Endothelial cell of umbilical vein (primary cell): ENCODE measurements around the gene TTLL12. TPM values are rescaled to one million over a fixed set of nuclear protein-coding genes. Genes with fewer than 3 reads are reported as not detected.
A peak's percentile ranks its signal among the peaks of the same experiment; 100 is the strongest.

Source experiments
- BruUV-seq: library from RNA; stranded (reverse); fragments of 400-500 nt; replicated peaks from 2 replicates; lab custom pipeline; 2021; lab: Mats Ljungman, UMichigan
- CTCF ChIA-PET: fragments of 300-600, 350-600 bp; sonication (Branson Sonifier 250); formaldehyde crosslinking; loops from one replicate; lab custom pipeline; 2021; ENCODE audit warnings: antibody characterized with exemption, inconsistent platforms; lab: Charles Lee
- POLR2A ChIA-PET: fragments of 300-600, 350-600 bp; sonication (Branson Sonifier 250); formaldehyde crosslinking; loops from one replicate; lab custom pipeline; 2021; ENCODE audit warnings: antibody characterized with exemption, inconsistent platforms; lab: Charles Lee
- DNase-seq: peaks from one replicate; pipeline ENCODE4 v3.0.0-alpha.2; 2011; ENCODE audit warnings: low read depth, low spot score
- FAIRE-seq: peaks from 2 replicates; lab custom pipeline; 2011; peaks lifted over from hg19 to GRCh38; lab: Jason Lieb, UNC
- H2AFZ ChIP-seq: 2 replicates; pipeline ENCODE4 v1.6.0; 2012; ENCODE audit warnings: low read depth, low read length, control low read depth, inconsistent platforms
- H3K27ac ChIP-seq: 2 replicates; pipeline ENCODE4 v1.5.1; 2011; ENCODE audit warnings: low read depth, mild to moderate bottlenecking, control low read depth, low read length, moderate library complexity; ENCODE audit not compliant: insufficient read depth
- H3K27me3 ChIP-seq, 2 experiments: 2 replicates each; pipeline versions ENCODE4 v1.6.0 to v1.6.1; 2011; ENCODE audit warnings: low read length in 2 of 2, mixed read lengths in 1 of 2; ENCODE audit not compliant: control insufficient read depth in 2 of 2, insufficient read depth in 2 of 2
- H3K36me3 ChIP-seq, 2 experiments: 2 replicates in 1 of 2; 3 replicates in 1 of 2; pipeline ENCODE4 v1.5.1; 2011; ENCODE audit warnings: low read length in 2 of 2, mild to moderate bottlenecking in 1 of 2, moderate library complexity in 1 of 2; ENCODE audit not compliant: control insufficient read depth in 2 of 2, insufficient read depth in 2 of 2; ENCODE audit errors: extremely low read depth in 1 of 2
- H3K4me1 ChIP-seq: 3 replicates; pipeline ENCODE4 v1.5.1; 2011; ENCODE audit warnings: mild to moderate bottlenecking, low read length; ENCODE audit not compliant: control insufficient read depth, insufficient read depth; ENCODE audit errors: extremely low read depth
- H3K4me2 ChIP-seq: 2 replicates; pipeline ENCODE4 v1.6.1; 2011; ENCODE audit warnings: low read length, control low read depth, mixed read lengths; ENCODE audit not compliant: insufficient read depth
- H3K4me3 ChIP-seq, 3 experiments: fragments of 200-600 bp in 1 of 3; sonication (generic), shearing (Covaris generic) in 1 of 3; replicated peaks in 1 of 3; 2 replicates each; pipeline ENCODE4 v1.5.1; 2011 to 2016; ENCODE audit warnings: control low read depth in 3 of 3, low read length in 3 of 3, mild to moderate bottlenecking in 2 of 3, inconsistent platforms in 1 of 3, low read depth in 1 of 3, moderate library complexity in 1 of 3; ENCODE audit not compliant: insufficient read depth in 1 of 3
- H3K79me2 ChIP-seq: 2 replicates; pipeline ENCODE4 v1.6.0; 2012; ENCODE audit warnings: low read length, inconsistent platforms; ENCODE audit not compliant: control insufficient read depth, insufficient read depth
- H3K9ac ChIP-seq: replicated peaks from 2 replicates; pipeline ENCODE3; 2011; ENCODE audit warnings: low read length, control low read depth; ENCODE audit not compliant: insufficient read depth; ENCODE audit errors: extremely low read depth
- H3K9me1 ChIP-seq: replicated peaks from 3 replicates; pipeline ENCODE4 v1.6.0; 2011; ENCODE audit warnings: mild to moderate bottlenecking, low read length; ENCODE audit not compliant: control insufficient read depth, insufficient read depth; ENCODE audit errors: extremely low read depth
- H3K9me3 ChIP-seq: replicated peaks from 2 replicates; pipeline ENCODE4 v1.5.1; 2012; ENCODE audit warnings: low read length, inconsistent platforms; ENCODE audit not compliant: control insufficient read depth, insufficient read depth
- H4K20me1 ChIP-seq: replicated peaks from 2 replicates; pipeline ENCODE3; 2011; ENCODE audit warnings: mild to moderate bottlenecking, low read length; ENCODE audit not compliant: control insufficient read depth, insufficient read depth; ENCODE audit errors: extremely low read depth
- EZH2 ChIP-seq: IDR thresholded peaks from 2 replicates; pipeline ENCODE4 v1.6.1; 2012; ENCODE audit warnings: borderline replicate concordance, low read depth, mild to moderate bottlenecking, moderate library complexity, low read length, inconsistent platforms; ENCODE audit not compliant: severe bottlenecking
- FOS ChIP-seq: IDR thresholded peaks from 2 replicates; pipeline ENCODE4 v1.6.1; 2011; ENCODE audit warnings: mild to moderate bottlenecking, low read length, moderate library complexity, borderline replicate concordance; ENCODE audit not compliant: insufficient read depth
- GATA2 ChIP-seq: IDR thresholded peaks from 2 replicates; pipeline ENCODE4 v1.7.0; 2011; ENCODE audit warnings: low read depth, mild to moderate bottlenecking, moderate library complexity, mixed read lengths, low read length; ENCODE audit not compliant: insufficient read length, insufficient read depth
- MYC ChIP-seq: IDR thresholded peaks from one replicate; pipeline ENCODE4 v1.6.1; 2011; ENCODE audit warnings: mild to moderate bottlenecking, low read depth, low read length
- POLR2A ChIP-seq: IDR thresholded peaks from 2 replicates; pipeline ENCODE4 v1.6.1; 2012; ENCODE audit warnings: low read depth, mild to moderate bottlenecking, control low read depth, low read length
- dilution Hi-C: fragments of 300-500 bp; cut with MboI; formaldehyde crosslinking; loops from one replicate; pipeline ENCODE4 v1.15.0; 2019; ENCODE audit warnings: low sequenced_read_pairs; ENCODE audit not compliant: extremely low pct_ligation_motif_present
- intact Hi-C: fragments of 100-400 bp; cut with micrococcal nuclease; formaldehyde crosslinking; loops from one replicate; pipeline ENCODE4 v1.10.0; 2022
- polyA plus RNA-seq, 4 experiments: library from polyadenylated mRNA; depleted of rRNA in 3 of 4; stranded (reverse) in 3 of 4; unstranded in 1 of 4; fragments of >200 nt; gene quantifications; 2 replicates each; pipeline versions ENCODE4 v1.2.1 to v1.2.3, GENCODE V29; 2011 to 2012; ENCODE audit warnings: missing spikeins in 1 of 4
- total RNA-seq: library from RNA; stranded (reverse); gene quantifications from 2 replicates; pipeline ENCODE4 v1.2.3, GENCODE V29; 2021
- TF ChIP-seq, protein P1 (sequence below), 2 donors: IDR thresholded peaks; 1 replicate in 1 of 2; 2 replicates in 1 of 2; pipeline ENCODE4 v1.5.1; 2011; ENCODE audit warnings: low read length in 2 of 2, mild to moderate bottlenecking in 2 of 2, moderate library complexity in 2 of 2, control low read depth in 1 of 2, inconsistent platforms in 1 of 2, low read depth in 1 of 2; ENCODE audit not compliant: insufficient read depth in 1 of 2; ENCODE audit errors: extremely low read depth in 1 of 2
- TF ChIP-seq, protein P2 (sequence below): IDR thresholded peaks from 2 replicates; pipeline ENCODE4 v1.6.1; 2011; ENCODE audit not compliant: insufficient read depth, insufficient read length

Gene TTLL12
- total and polyA plus RNA-seq, 2 donors (not counting 3 experiments of a cell fraction or from before 2014, with no cell fraction given), result 26.2 to 36.5 TPM

DNA sequence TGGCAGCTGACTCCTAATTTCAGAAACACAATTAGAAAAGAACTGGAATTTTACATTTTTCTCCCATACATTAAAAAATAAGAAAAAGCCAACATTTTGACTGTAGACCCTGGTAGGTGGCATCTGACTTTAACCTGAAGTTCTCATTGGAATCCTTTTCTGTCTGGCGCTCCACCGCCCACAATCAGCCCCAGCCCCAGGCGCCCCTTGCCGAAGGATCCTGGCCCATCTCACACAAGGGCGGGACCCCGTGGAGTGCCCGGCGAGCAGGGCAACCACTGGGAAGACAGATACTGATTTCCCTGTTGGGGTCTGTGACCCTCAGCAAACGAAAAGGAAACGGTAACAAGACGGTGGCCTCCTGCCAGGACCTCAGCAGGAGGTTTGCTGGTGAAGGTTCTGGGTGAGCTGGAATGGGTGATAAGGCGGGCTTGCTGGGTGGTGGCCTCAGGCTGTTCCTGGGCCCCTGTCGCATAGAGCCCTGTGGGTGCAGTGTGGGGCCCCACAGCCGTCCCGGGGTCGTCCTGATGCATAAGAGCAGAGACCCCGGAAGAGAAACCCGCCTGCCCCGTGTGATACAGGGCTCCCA, 19.8 kb downstream of the TTLL12 start:
- no peak overlapping the region for H3K4me2 ChIP-seq
- intact Hi-C loops (no loop called here), dilution Hi-C loops (no loop called here)
- H3K36me3 ChIP-seq, result peaks cover 6 to 16% of the 10 kb centered on the region in 2 experiments
- no peaks in the 10 kb centered on the region for H3K79me2 ChIP-seq
- no peaks in the 10 kb centered on the region for H4K20me1 ChIP-seq
- no peak overlapping the region for H3K27ac ChIP-seq
- peaks cover 2% of the 10 kb centered on the region for H3K4me1 ChIP-seq
- H3K9me1 ChIP-seq, result no peaks in the 10 kb centered on the region
- DNase-seq (no peak), FAIRE-seq (no peak)
- no peak overlapping the region for H3K4me3 ChIP-seq
- TF ChIP-seq GATA2 (no peak), POLR2A (no peak), EZH2 (no peak), MYC (no peak), FOS (no peak)
- TF ChIP-seq, protein P1, sequence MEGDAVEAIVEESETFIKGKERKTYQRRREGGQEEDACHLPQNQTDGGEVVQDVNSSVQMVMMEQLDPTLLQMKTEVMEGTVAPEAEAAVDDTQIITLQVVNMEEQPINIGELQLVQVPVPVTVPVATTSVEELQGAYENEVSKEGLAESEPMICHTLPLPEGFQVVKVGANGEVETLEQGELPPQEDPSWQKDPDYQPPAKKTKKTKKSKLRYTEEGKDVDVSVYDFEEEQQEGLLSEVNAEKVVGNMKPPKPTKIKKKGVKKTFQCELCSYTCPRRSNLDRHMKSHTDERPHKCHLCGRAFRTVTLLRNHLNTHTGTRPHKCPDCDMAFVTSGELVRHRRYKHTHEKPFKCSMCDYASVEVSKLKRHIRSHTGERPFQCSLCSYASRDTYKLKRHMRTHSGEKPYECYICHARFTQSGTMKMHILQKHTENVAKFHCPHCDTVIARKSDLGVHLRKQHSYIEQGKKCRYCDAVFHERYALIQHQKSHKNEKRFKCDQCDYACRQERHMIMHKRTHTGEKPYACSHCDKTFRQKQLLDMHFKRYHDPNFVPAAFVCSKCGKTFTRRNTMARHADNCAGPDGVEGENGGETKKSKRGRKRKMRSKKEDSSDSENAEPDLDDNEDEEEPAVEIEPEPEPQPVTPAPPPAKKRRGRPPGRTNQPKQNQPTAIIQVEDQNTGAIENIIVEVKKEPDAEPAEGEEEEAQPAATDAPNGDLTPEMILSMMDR (IDR thresholded peaks at IDR 0.05; ENCODE audit: extremely low read depth in 1 of 2, insufficient read depth in 1 of 2, low read depth in 1 of 2, low read length in 2 of 2), result no peak
- TF ChIP-seq, protein P2, sequence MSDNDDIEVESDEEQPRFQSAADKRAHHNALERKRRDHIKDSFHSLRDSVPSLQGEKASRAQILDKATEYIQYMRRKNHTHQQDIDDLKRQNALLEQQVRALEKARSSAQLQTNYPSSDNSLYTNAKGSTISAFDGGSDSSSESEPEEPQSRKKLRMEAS, result no peak
- H3K9ac ChIP-seq, result no peak overlapping the region
- BruUV-seq, result TSS peak; percentile 55
- no peaks in the 10 kb centered on the region for H3K27me3 ChIP-seq
- ChIA-PET POLR2A (no interaction called here), CTCF (no interaction called here)
- H3K9me3 ChIP-seq, result no peaks in the 10 kb centered on the region
- H2AFZ ChIP-seq, result no peak overlapping the region
